Fibroblast of upper back skin (primary cell): ENCODE data around the gene RAB4B.
"Not testable (repeated sequence)": the region's sequence is repeated elsewhere in the genome, so short reads cannot be mapped to it uniquely, and the experiment has no call there.

Source experiments
- DNase-seq: peaks from one replicate; pipeline ENCODE4 v3.0.0-alpha.2; 2013

RAB4B gene

DNA sequence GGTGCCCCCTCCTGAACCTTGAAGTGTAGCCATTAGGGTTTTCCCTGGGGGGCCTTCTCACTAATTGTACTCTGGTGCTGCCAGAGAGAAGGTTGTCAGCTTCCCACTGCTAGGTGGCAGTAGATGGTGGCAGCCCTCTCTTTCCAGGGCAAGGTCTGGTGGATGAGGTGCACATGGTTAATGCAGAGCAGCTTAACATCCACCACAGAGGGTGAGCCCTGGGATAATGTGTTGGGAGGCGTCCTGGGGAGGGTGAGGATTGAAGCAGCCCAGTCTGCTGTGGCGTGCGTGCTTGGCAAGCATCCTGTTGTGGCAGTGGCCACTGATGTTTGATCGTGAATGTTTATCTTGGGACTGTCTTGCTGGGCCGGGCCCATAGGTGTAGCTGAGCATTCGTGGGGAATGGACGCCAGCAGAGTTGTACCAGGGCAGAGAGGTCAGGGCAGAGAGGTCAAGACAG lies 26.8 kb downstream of the RAB4B start:
- no peak for DNase-seq

GRCh38 chr19:40805258-40805868 lies 27.3 kb downstream of the RAB4B start:
- no peak for DNase-seq

- DNase-seq: peak; percentile 96
Measured at GRCh38 chr19:40806423-40807146, 28.5 kb downstream of the RAB4B start.

DNA sequence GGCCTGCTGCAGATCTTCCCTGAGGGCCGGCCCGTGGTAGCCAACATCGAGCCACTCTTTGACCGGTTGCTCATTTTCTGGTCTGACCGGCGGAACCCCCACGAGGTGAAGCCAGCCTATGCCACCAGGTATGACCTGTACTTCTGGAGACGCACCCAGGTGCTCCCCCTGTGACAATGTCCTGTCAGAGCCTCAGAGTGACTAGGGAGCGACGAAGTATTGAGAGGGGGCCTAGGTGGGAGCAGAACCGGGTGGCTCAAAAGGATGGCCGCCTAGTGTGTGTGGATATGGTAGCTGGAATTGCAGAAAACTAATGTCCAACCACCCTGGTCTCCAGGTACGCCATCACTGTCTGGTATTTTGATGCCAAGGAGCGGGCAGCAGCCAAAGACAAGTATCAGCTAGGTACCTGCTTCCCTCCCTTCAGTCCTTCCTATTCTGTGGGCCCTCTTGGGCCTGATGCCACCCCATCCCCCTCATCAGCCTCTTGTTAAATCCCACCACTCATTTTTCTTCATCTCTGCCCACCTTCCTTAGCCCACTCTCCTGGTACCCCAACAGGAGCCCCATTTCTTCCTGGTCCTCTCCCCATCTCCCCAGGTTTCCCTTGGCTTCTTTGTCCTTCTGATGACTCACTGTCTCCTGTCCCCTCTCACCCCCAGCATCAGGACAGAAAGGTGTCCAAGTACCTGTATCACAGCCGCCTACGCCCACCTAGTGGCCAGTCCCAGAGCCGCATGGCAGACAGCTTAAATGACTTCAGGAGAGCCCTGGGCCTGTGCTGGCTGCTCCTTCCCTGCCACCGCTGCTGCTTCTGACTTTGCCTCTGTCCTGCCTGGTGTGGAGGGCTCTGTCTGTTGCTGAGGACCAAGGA lies 29.3 kb downstream of the RAB4B start:
- no peak for DNase-seq

GRCh38 chr19:40808021-40808325 lies 29.9 kb downstream of the RAB4B start:
- DNase-seq: no peak

DNA sequence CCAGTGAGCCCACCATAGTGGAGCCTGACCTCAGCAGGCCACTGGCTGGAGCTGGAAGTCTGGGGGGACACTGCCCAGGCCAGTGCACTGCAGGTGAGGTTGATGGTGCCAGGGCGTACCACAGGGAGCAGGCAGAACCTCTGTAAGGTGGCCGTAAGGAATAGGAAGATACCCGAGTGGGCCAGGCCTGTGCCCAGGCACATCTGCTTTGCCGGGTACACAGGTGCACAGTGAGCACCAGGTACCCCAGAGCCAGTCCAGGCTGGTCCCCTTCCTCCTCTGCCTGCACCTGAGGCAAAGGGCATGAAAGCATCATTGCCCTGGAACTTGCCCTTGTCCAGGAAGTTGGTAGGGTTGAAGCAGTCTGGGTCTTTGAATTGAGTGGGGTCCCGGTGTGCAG lies 30.4 kb downstream of the RAB4B start:
- DNase-seq: no peak

DNA sequence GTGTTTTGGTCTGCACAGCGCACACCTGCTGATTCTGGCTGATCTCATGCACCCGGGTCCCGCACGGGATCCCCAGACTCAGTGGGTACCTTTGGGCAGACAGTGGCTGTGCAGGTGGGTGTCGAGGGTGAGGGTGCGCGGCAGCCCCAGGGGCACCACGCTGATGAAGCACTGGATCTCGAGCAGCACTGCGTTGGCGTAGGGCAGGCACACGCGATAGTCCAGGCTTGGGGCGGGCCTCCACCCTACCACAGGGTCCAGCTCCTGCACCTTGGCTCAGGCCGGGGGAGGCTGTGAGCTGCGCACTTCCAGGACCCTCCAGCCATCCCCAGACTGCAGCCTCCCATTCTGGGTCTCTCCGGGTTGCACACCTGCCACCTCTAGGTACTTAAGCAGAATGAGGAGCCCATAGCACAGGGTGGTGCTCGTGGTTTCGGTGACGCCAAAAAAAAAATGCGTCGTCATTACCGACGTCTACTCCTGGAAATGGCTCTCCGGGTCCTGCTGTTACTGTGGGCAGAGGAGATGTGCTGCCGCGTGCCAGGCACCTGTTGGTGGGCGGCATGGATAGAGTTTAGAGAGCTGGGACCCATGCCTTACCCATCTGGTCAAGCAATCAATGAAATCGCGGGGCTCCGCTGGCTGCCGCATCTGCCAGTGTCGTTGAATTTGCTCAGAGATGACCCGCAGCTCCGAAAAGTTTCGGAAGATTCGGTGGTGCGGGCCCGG lies 31.5 kb downstream of the RAB4B start:
- no peak for DNase-seq

DNA sequence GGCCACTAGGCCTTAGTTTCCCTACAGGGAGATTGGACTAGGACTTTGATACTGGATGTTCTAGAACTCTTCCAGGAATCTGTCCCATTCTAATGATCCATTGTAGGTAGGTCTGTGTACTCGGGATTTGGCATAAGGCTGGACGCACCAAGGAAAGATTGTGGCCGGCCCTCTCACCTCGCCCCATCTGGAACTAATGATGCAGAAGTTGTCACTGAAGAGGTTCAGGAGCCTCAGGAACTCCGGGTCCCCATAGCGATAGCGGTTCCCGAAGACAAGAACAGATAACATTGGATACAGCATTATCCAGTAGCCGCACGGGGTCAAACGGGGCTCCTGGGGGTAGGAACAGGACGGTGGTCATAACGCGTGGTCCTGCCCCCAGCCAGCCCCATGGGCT lies 32.1 kb downstream of the RAB4B start:
- no peak for DNase-seq

DNA sequence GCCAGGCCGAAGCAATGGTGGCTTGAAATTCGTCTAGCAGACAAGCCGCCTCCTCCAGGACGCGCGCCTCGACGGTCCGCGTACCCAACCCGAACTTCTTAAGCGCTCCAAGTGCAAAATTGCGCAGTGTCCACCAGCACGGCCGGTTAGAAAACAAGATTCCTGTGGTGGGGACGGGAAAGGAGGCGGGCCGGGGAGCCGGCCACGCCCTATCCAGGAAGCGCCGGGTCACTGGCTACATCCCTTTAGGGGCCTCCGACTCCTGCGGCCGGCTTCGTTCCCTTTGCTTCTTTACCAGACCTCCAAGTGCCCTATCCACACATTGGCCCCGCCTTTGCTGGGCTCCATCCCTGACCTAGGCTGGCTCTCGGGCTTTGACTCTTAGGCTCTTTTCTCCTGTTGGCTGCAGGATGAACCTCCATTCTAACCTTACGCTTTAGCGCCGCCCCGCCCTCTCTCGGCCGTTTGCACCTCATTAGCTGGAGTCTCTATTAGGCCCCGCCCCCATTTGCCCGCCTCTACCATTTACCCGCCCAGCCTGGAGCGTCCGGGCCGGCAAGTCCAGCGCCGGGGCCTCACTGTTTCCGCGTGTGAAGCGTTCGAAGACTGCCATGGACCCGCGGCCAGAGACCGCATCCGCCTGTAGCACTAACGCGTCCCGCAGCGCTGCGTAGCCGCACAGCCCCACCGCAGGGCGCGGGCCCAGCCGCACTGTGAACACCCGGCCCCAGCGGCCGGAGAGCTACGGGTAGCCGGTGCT lies 32.8 kb downstream of the RAB4B start:
- DNase-seq: peak; percentile 69

DNA sequence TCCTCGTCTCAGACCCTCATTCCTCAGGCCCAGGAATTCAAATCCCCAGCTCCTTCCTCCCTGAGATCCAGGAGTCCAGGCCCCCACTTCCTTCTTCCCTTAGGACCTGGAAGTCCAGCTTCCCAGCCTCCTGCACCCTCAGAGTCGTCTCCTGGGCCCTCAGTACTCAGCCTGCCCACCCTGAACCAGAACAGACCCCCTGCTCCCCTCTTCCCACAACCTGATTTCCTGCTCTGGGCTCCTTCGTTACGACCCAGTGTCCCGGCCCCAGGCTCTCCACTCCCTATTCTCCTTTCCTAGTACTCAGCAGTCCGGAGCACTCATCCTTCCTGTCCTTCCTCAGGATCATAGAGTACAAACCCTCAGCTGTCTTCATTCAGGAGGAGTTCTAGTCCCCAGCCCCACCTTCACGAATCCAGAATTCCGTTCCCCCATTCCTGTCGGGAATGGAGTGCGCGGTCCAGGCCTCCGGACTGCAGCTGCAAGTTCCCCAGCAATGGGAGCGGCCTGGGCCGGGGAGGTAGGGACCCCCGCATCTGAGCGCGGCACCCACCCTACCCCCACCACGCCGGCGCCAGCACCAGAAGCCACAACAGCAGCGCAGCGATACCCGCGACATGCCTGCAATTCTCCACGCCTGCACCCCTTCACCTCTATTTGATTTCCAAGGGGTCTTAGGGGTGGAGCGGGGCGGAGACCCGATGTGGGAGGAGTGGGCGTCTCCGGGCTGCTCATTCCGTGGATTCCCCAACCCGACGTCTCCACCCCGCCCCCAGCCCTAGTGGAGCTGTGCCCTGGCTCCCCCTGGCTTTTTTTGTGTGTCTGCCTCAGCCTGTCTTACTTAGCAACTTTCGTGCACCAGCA lies 33.7 kb downstream of the RAB4B start:
- DNase-seq: no peak

- not testable (repeated sequence) for DNase-seq
Measured at GRCh38 chr19:40812571-40812970, 34.5 kb downstream of the RAB4B start.

DNA sequence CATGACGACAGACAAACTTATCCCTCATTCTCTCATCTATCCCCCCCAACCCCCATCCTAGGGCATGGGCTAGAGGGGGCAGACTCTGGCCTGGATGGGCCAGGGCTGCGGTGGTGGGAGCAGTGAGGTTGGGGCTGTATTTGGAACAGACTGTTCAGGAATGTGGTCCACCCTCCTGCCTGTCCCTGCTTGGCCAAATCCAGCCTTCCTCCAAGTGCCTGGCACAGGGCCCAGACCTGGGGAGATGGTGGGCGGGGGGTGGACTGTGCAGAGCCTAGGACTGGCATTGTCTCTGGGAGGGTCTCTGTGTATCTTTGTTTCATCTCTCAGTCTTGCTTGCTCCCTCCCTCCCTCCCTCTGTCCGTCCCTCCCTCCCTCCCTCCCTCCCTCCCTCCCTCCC lies 35.1 kb downstream of the RAB4B start:
- peak; percentile 24 for DNase-seq

GRCh38 chr19:40815223-40815622 lies 37.2 kb downstream of the RAB4B start:
- DNase-seq: no peak

GRCh38 chr19:40818480-40819399 lies 40.7 kb downstream of the RAB4B start:
- DNase-seq: peak; percentile 32

DNA sequence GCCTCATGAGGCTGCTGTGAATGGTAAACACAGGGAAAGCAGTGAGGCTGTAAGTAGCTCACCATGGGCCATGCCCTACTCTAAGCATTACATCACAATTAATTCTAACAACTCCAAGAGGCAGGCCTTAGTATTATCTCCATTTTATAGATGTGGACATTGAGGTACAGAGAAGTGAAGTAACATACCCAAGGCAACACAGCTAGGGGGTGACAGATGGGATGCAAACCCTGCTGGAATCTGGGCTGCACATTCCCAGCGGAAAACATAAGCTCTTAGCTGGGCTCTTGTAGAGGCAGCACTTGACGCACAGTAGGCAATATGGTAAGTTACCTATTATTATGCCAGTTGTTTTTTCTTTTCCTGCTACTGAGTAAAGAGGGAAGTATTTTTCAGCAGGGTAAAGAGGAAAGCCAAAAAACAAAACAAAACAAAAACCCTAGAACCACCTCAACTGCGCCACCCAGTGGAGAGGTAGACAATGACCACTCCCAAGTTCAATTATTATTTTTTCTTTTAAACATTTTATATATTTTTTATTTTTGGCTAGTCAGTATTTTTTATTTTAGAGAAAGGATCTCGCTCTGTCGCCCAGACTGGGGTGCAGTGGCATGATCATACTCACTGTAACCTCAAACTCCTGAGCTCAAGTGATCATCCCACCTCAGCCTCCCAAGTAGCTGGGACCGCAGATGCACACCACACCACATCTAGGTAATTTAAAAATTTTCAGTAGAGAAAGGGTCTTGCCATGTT lies 41.6 kb downstream of the RAB4B start:
- DNase-seq: peak; percentile 23

GRCh38 chr19:40822161-40822560 lies 44.1 kb downstream of the RAB4B start:
- DNase-seq: no peak

GRCh38 chr19:40822704-40823553 lies 44.9 kb downstream of the RAB4B start:
- peak; percentile 28 for DNase-seq

DNA sequence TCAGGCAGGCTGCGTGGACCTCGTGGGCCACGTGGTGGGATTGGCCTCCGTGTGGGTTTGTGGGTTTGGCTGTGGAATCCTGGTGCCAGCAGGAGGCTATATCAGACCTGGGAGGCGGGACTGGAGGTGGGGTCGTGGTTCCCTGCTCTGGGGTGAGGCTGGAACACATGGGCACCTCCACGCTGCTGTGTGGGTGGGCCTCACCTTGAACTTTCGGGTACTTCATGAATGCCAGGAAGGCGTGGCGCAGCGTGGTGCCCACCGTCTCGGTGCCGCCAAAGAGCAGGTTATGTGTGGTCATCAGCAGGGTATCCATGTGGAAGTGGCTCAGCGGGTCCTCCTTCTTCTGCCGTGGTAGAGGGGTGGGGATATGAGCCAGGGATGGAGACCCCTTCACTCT lies 46.9 kb downstream of the RAB4B start:
- DNase-seq: not testable (repeated sequence)
